Uterus (tissue), 4 donors: ENCODE measurements around the gene PCYOX1L. TPM values are rescaled to one million over a fixed set of nuclear protein-coding genes. Genes with fewer than 3 reads are reported as not detected.

Experiments
- DNase-seq, 2 donors: peaks; one replicate each; pipeline ENCODE4 v3.0.0-alpha.2; 2019 to 2020
- H3K27ac ChIP-seq, 2 donors: fragments of 200-600 bp; sonication (generic); 1 replicate in 1 of 2; 2 replicates in 1 of 2; pipeline ENCODE4 v1.5.1; 2016 to 2018
- H3K27me3 ChIP-seq, 2 donors: fragments of 200-600 bp; sonication (generic); one replicate each; pipeline ENCODE4 v1.5.1; 2018 to 2019; ENCODE audit warnings: control low read depth in 1 of 2
- H3K36me3 ChIP-seq, 2 donors: fragments of 200-600 bp; sonication (generic); one replicate each; pipeline ENCODE4 v1.5.1; 2019; ENCODE audit warnings: control low read depth in 1 of 2
- H3K4me1 ChIP-seq, 2 donors: fragments of 200-600 bp; sonication (generic); one replicate each; pipeline ENCODE4 v1.5.1; 2018 to 2019; ENCODE audit warnings: control low read depth in 1 of 2
- H3K4me3 ChIP-seq, 2 donors: fragments of 200-600 bp; sonication (generic); 1 replicate in 1 of 2; 2 replicates in 1 of 2; pipeline ENCODE4 v1.5.1; 2018 to 2019; ENCODE audit warnings: mild to moderate bottlenecking in 1 of 2
- H3K9me3 ChIP-seq, 2 donors: fragments of 200-600 bp; sonication (generic); one replicate each; pipeline ENCODE4 v1.5.1; 2019; ENCODE audit warnings: control low read depth in 1 of 2
- POLR2A ChIP-seq, 2 donors: fragments of 450-650 bp; IDR thresholded peaks; one replicate each; pipeline ENCODE4 v1.6.1; 2016; ENCODE audit warnings: antibody characterized with exemption in 2 of 2, mild to moderate bottlenecking in 1 of 2, moderate library complexity in 1 of 2
- intact Hi-C: fragments of 100-400 bp; cut with DNase I; formaldehyde crosslinking; loops from one replicate; pipeline ENCODE4 v1.15.1; 2023; ENCODE audit warnings: low total_unique reads
- total RNA-seq, 4 donors: library from RNA; depleted of rRNA in 3 of 4; stranded (reverse); fragments of >200 nt in 3 of 4; gene quantifications; one replicate each; pipeline versions ENCODE4 v1.1.0 to v1.2.4, GENCODE V29; 2014 to 2023
- TF ChIP-seq, protein P1 (sequence below), 4 experiments: fragments of 200-600 bp in 2 of 4; fragments of 450-650 bp in 2 of 4; sonication (generic) in 2 of 4; IDR thresholded peaks; one replicate each; pipeline ENCODE4 v1.5.1; 2016 to 2019; ENCODE audit warnings: antibody characterized with exemption in 4 of 4, mild to moderate bottlenecking in 2 of 4, moderate library complexity in 1 of 4
- donor health status: DM: yes; HTN: yes; CAD: no.

PCYOX1L gene
- total RNA-seq, result 1 to 10 TPM in 3 of 4 donors, under 1 TPM in 1; 0.59 to 8.6 (median 5.9) TPM

DNA sequence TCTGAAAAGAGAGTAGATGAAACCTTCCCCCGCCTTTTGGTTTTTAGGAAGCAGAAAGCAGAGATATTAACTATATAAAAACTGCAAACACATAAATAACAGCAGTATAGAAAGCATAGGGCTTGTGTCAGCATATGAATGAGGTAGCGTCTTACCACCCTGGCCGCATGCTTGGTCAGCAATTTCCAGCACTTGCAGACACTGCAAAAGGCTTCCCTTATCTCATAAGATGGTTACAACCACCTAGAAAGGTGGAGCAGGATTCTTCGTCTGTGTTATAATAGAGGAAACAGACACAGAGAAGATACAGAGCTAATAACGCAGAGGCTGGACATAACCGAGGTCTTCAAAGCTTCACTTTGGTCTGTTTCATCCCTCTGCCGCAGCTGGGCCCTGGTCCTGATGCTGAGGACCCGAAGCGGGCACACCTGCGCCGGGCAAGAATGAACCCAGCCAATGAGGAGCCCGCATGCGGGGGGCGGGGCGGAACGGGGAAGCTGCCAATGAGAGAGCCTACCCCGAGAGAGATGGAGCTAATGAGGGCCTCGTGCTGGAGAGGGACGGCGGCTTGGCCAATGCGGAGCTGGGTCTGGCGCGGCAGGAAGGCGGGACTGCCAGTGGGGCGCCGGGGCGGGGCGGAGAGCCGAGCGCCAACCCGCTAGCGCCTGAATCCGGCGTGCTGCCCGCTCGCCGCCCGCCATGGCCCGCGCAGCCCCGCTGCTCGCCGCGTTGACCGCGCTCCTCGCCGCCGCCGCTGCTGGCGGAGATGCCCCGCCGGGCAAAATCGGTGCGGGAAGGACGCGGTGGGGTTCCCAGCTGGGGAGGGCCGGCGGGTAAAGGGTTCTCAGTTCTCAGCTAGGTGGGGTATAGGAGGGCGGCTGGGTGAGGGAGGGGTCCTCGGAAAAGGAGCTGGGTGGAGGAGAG, at the start of gene PCYOX1L:
Gene PCYOX1L (plus strand): TSS at position 677 of the 924 bp plus-strand sequence. CDS start 23 bp downstream, at position 700.
- intact Hi-C loops, result no loop called here
- H3K27ac ChIP-seq, result peak within 1 kb of the TSS; percentile 73 to 87
- TF ChIP-seq POLR2A (IDR thresholded peaks at IDR 0.05), result peak; percentile 42 to 61
- TF ChIP-seq, protein P1, sequence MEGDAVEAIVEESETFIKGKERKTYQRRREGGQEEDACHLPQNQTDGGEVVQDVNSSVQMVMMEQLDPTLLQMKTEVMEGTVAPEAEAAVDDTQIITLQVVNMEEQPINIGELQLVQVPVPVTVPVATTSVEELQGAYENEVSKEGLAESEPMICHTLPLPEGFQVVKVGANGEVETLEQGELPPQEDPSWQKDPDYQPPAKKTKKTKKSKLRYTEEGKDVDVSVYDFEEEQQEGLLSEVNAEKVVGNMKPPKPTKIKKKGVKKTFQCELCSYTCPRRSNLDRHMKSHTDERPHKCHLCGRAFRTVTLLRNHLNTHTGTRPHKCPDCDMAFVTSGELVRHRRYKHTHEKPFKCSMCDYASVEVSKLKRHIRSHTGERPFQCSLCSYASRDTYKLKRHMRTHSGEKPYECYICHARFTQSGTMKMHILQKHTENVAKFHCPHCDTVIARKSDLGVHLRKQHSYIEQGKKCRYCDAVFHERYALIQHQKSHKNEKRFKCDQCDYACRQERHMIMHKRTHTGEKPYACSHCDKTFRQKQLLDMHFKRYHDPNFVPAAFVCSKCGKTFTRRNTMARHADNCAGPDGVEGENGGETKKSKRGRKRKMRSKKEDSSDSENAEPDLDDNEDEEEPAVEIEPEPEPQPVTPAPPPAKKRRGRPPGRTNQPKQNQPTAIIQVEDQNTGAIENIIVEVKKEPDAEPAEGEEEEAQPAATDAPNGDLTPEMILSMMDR (IDR thresholded peaks at IDR 0.05), result peak in 2 of 4 experiments; percentile 15 to 25

GRCh38 chr5:149309354-149309753, 48.5 kb upstream of the PCYOX1L start:
- Histone ChIP-seq H3K36me3 (no peaks in the 10 kb centered on the region), H3K4me1 (no peaks in the 10 kb centered on the region), H3K27ac (no peak overlapping the region), H3K4me3 (no peak overlapping the region), H3K27me3 (no peaks in the 10 kb centered on the region), H3K9me3 (no peaks in the 10 kb centered on the region)
- no peak for TF ChIP-seq POLR2A (IDR thresholded peaks at IDR 0.05)
- TF ChIP-seq, protein P1 (IDR thresholded peaks at IDR 0.05), result no peak
- no peak for DNase-seq
- intact Hi-C loops, result no loop called here

More for the DNA sequence above, at the start of gene PCYOX1L:
- H3K27me3 ChIP-seq, result no peaks in the 10 kb centered on the region
- DNase-seq, result peak; percentile 94 to 96
- H3K36me3 ChIP-seq, result no peaks in the 10 kb centered on the region
- H3K9me3 ChIP-seq, result no peaks in the 10 kb centered on the region
- H3K4me3 ChIP-seq, result peak within 1 kb of the TSS; percentile 68 to 74
- H3K4me1 ChIP-seq, result no peaks in the 10 kb centered on the region

- intact Hi-C loops, result no loop called here
- no peak for TF ChIP-seq POLR2A (IDR thresholded peaks at IDR 0.05)
- TF ChIP-seq, protein P1 (IDR thresholded peaks at IDR 0.05), result no peak
These were observed 47.4 kb upstream of the PCYOX1L start for GRCh38 chr5:149310488-149310887.

DNA sequence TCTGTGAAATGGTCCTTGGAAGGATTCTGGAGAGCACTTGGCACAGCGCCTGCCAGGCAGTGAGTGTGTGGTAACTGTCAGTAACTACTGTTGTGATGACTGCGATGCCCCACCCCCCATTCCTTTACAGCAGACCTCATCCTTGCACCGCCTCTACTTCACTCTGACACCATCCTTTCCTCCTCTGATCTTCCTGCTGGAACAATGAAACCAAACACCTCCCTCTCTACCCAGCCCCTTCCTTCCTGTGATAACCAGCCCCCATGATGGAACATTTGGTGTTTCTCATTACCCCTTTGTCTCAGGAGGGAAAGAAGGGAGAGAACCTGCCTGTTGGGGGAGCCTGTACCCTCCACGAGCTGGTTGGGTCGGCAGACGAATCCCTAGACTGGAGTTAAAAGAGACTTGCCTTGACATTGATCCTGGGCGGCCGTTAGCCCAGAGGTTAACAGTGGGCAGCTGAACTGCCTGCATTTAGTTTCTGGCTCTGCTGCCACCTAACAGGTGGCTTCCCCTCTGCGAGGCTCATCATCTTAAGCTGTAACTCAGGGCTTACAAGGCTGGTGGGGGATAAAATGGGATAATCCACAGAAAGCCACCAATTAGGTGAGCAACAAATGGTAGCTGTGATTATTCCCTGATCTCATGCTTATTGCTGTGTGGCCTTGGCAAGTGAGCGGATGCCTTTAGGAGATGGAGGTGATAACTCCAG, 46.7 kb upstream of the PCYOX1L start:
- intact Hi-C loops, result no loop called here
- Histone ChIP-seq H3K27me3 (no peaks in the 10 kb centered on the region), H3K4me1 (no peaks in the 10 kb centered on the region), H3K27ac (no peak overlapping the region), H3K9me3 (no peaks in the 10 kb centered on the region), H3K4me3 (no peak overlapping the region), H3K36me3 (no peaks in the 10 kb centered on the region)
- DNase-seq, result peak in 1 of 2 donors; percentile 52
- TF ChIP-seq, protein P1 (IDR thresholded peaks at IDR 0.05), result no peak
- no peak for TF ChIP-seq POLR2A (IDR thresholded peaks at IDR 0.05)

More at GRCh38 chr5:149310488-149310887, 47.4 kb upstream of the PCYOX1L start:
- H3K27me3 ChIP-seq, result no peaks in the 10 kb centered on the region
- no peaks in the 10 kb centered on the region for H3K9me3 ChIP-seq
- no peak overlapping the region for H3K4me3 ChIP-seq
- no peaks in the 10 kb centered on the region for H3K36me3 ChIP-seq
- DNase-seq, result no peak
- H3K27ac ChIP-seq, result no peak overlapping the region
- no peaks in the 10 kb centered on the region for H3K4me1 ChIP-seq
